Nephron (organoid): ENCODE results near the gene UNC13A.

ENCODE experiments used
- H3K27ac Mint-ChIP-seq, 3 experiments: 2 replicates each; pipeline ENCODE4 v1.8.0; 2020; ENCODE audit warnings: mixed read lengths in 3 of 3, mild to moderate bottlenecking in 2 of 3, moderate library complexity in 1 of 3
- H3K27me3 Mint-ChIP-seq: 2 replicates; pipeline ENCODE4 v1.8.0; 2021; ENCODE audit warnings: low read depth, mild to moderate bottlenecking, moderate library complexity, mixed read lengths
- H3K36me3 Mint-ChIP-seq: 2 replicates; pipeline ENCODE4 v1.8.0; 2020; ENCODE audit warnings: low read depth, mixed read lengths
- H3K4me1 Mint-ChIP-seq: 2 replicates; pipeline ENCODE4 v1.8.0; 2020; ENCODE audit warnings: mixed read lengths
- H3K4me3 Mint-ChIP-seq, 3 experiments: 2 replicates each; pipeline ENCODE4 v1.8.0; 2020; ENCODE audit warnings: mild to moderate bottlenecking in 3 of 3, mixed read lengths in 3 of 3, moderate library complexity in 2 of 3
- H3K9me3 Mint-ChIP-seq: 2 replicates; pipeline ENCODE4 v1.8.0; 2020; ENCODE audit warnings: mixed read lengths
- CTCF ChIP-seq, 3 experiments: fragments of 200-600 bp; sonication (generic); IDR thresholded peaks; one replicate each; pipeline ENCODE4 v1.5.0; 2021; ENCODE audit warnings: antibody characterized with exemption in 3 of 3; ENCODE audit not compliant: unreplicated experiment in 3 of 3

Gene UNC13A

GRCh38 chr19:17658666-17659065 is 29.5 kb downstream of the UNC13A start:
- H3K27ac Mint-ChIP-seq, result no peak overlapping the region
- TF ChIP-seq CTCF (IDR thresholded peaks at IDR 0.05; ENCODE audit: unreplicated experiment in 3 of 3), result no peak
- no peaks in the 10 kb centered on the region for H3K36me3 Mint-ChIP-seq
- H3K27me3 Mint-ChIP-seq, result peaks cover 25% of the 10 kb centered on the region
- H3K9me3 Mint-ChIP-seq, result peaks cover 9% of the 10 kb centered on the region
- no peak overlapping the region for H3K4me3 Mint-ChIP-seq
- no peaks in the 10 kb centered on the region for H3K4me1 Mint-ChIP-seq

GRCh38 chr19:17658240-17658639 is 29.9 kb downstream of the UNC13A start:
- Mint-ChIP-seq H3K9me3 (peaks cover 9% of the 10 kb centered on the region), H3K27me3 (peaks cover 21% of the 10 kb centered on the region), H3K4me3 (no peak overlapping the region), H3K36me3 (no peaks in the 10 kb centered on the region), H3K4me1 (no peaks in the 10 kb centered on the region), H3K27ac (no peak overlapping the region)
- TF ChIP-seq CTCF (IDR thresholded peaks at IDR 0.05; ENCODE audit: unreplicated experiment in 3 of 3), result no peak

GRCh38 chr19:17656970-17657369 is 31.2 kb downstream of the UNC13A start:
- Mint-ChIP-seq H3K4me3 (no peak overlapping the region), H3K4me1 (no peaks in the 10 kb centered on the region), H3K9me3 (peaks cover 9% of the 10 kb centered on the region), H3K27me3 (peaks cover 25% of the 10 kb centered on the region), H3K27ac (no peak overlapping the region), H3K36me3 (no peaks in the 10 kb centered on the region)
- no peak for TF ChIP-seq CTCF (IDR thresholded peaks at IDR 0.05; ENCODE audit: unreplicated experiment in 3 of 3)

- peaks cover 9% of the 10 kb centered on the region for H3K9me3 Mint-ChIP-seq
- H3K4me1 Mint-ChIP-seq, result no peaks in the 10 kb centered on the region
- H3K36me3 Mint-ChIP-seq, result no peaks in the 10 kb centered on the region
Observed at GRCh38 chr19:17655751-17656472, 32.2 kb downstream of the UNC13A start.

GRCh38 chr19:17654993-17655392 is 33.2 kb downstream of the UNC13A start:
- Mint-ChIP-seq H3K27ac (no peak overlapping the region), H3K4me1 (no peaks in the 10 kb centered on the region), H3K9me3 (peaks cover 9% of the 10 kb centered on the region), H3K4me3 (no peak overlapping the region), H3K36me3 (no peaks in the 10 kb centered on the region), H3K27me3 (peaks cover 25% of the 10 kb centered on the region)
- no peak for TF ChIP-seq CTCF (IDR thresholded peaks at IDR 0.05; ENCODE audit: unreplicated experiment in 3 of 3)

More at GRCh38 chr19:17655751-17656472, 32.2 kb downstream of the UNC13A start:
- H3K4me3 Mint-ChIP-seq, result no peak overlapping the region
- peaks cover 25% of the 10 kb centered on the region for H3K27me3 Mint-ChIP-seq
- no peak for TF ChIP-seq CTCF (IDR thresholded peaks at IDR 0.05; ENCODE audit: unreplicated experiment in 3 of 3)
- no peak overlapping the region for H3K27ac Mint-ChIP-seq

- Mint-ChIP-seq H3K4me1 (no peaks in the 10 kb centered on the region), H3K27me3 (peaks cover 21% of the 10 kb centered on the region), H3K9me3 (peaks cover 9% of the 10 kb centered on the region), H3K4me3 (no peak overlapping the region), H3K27ac (no peak overlapping the region), H3K36me3 (no peaks in the 10 kb centered on the region)
- TF ChIP-seq CTCF (IDR thresholded peaks at IDR 0.05; ENCODE audit: unreplicated experiment in 3 of 3), result no peak
Observed at GRCh38 chr19:17652627-17653026, 35.5 kb downstream of the UNC13A start.
